EL (cell line): ENCODE data around the gene SPINK13.
"Not testable (repeated sequence)": the region's sequence is repeated elsewhere in the genome, so short reads cannot be mapped to it uniquely, and the experiment has no call there.

Experiments
- DNase-seq: peaks from one replicate; pipeline ENCODE4 v3.0.0-alpha.2; 2016

Gene SPINK13

GRCh38 chr5:148314187-148314586 lies 45.6 kb downstream of the SPINK13 start:
- DNase-seq = no peak

GRCh38 chr5:148314731-148315130 lies 46.1 kb downstream of the SPINK13 start:
- DNase-seq = no peak

GRCh38 chr5:148320011-148320963 lies 51.7 kb downstream of the SPINK13 start:
- not testable (repeated sequence) for DNase-seq

GRCh38 chr5:148333262-148333849 lies 64.8 kb downstream of the SPINK13 start:
- DNase-seq = no peak

GRCh38 chr5:148335259-148335658 lies 66.7 kb downstream of the SPINK13 start, which contains the start of gene SPINK9:
Gene SPINK9 (plus strand): TSS chr5:148335559. CDS start chr5:148335614, 55 bp downstream.
- no peak for DNase-seq
